ENCODE data around the gene GATAD2B.

GRCh38 chr1:153831026-153831425, 91.7 kb downstream of the GATAD2B start:
- TF ChIP-seq POLR2AphosphoS5 (IDR thresholded peaks at IDR 0.05; ENCODE audit: low read depth, low read length) = no peak
- TF ChIP-seq POLR2A (IDR thresholded peaks at IDR 0.05; ENCODE audit: low read depth, low read length) = no peak
- TF ChIP-seq TAF1 (IDR thresholded peaks at IDR 0.05; ENCODE audit: borderline replicate concordance, low read depth, low read length) = no peak
